K562 (cell line): ENCODE results near the gene SULT1A3. TPM values are rescaled to one million over a fixed set of nuclear protein-coding genes. Genes with fewer than 3 reads are reported as not detected.
"Not testable (repeated sequence)": the region's sequence is repeated elsewhere in the genome, so short reads cannot be mapped to it uniquely, and the experiment has no call there.

ENCODE experiments used
- ATAC-seq: fragments of 200-7000 bp; cut with Tn5 transposase; 3 replicates; pipeline ENCODE4 v1.9.1; 2020; ENCODE audit warnings: moderate library complexity
- BruUV-seq: library from RNA; stranded (reverse); fragments of 400-500 nt; replicated peaks from 2 replicates; lab custom pipeline; 2021; lab: Mats Ljungman, UMichigan
- CTCF ChIA-PET: fragments of 300-600 bp; formaldehyde crosslinking; extraction: SDS; loops from one replicate; lab custom pipeline; 2021; ENCODE audit warnings: low intra/inter-chr PET ratio; lab: Yijun Ruan, JAX
- POLR2A ChIA-PET: fragments of 300-600, 350-650 bp; sonication (Branson Sonifier 250); formaldehyde crosslinking; extraction: SDS; loops from one replicate; lab custom pipeline; 2021; ENCODE audit warnings: antibody characterized with exemption, inconsistent platforms; lab: Yijun Ruan, JAX
- DNase-seq, 4 experiments: peaks; one replicate each; pipeline versions ENCODE4 v3.0.0 to v3.0.0-alpha.2; 2011 to 2018; ENCODE audit warnings: low spot score in 3 of 4, mixed read lengths in 3 of 4; ENCODE audit errors: extremely low read depth in 1 of 4
- FAIRE-seq: peaks from 2 replicates; lab custom pipeline; 2011; peaks lifted over from hg19 to GRCh38; lab: Jason Lieb, UNC
- H2AFZ ChIP-seq: 2 replicates; pipeline ENCODE4 v1.6.0; 2011; ENCODE audit warnings: low read depth, low read length, control low read depth, inconsistent platforms
- H3K27ac ChIP-seq: fragments of 200-600 bp; 3 replicates; pipeline ENCODE4 v1.8.0; 2011; ENCODE audit warnings: low read depth, mild to moderate bottlenecking, control low read depth, inconsistent platforms, low read length, moderate library complexity, mixed read lengths; ENCODE audit errors: extremely low read depth
- H3K27me3 ChIP-seq, 2 experiments: fragments of 300-600 bp in 1 of 2; 2 replicates in 1 of 2; 3 replicates in 1 of 2; pipeline versions ENCODE4 v1.6.0 to v1.8.0; 2011; ENCODE audit warnings: inconsistent platforms in 2 of 2, low read length in 2 of 2, mild to moderate bottlenecking in 1 of 2, mixed read lengths in 1 of 2, moderate library complexity in 1 of 2; ENCODE audit not compliant: control insufficient read depth in 2 of 2, insufficient read depth in 2 of 2
- H3K36me3 ChIP-seq: fragments of 300-600 bp; 3 replicates; pipeline ENCODE4 v1.8.0; 2011; ENCODE audit warnings: mild to moderate bottlenecking, low read length, inconsistent platforms; ENCODE audit not compliant: control insufficient read depth, insufficient read depth
- H3K4me1 ChIP-seq, 2 experiments: fragments of 200-600 bp in 1 of 2; replicated peaks in 1 of 2; 2 replicates in 1 of 2; 3 replicates in 1 of 2; pipeline versions ENCODE4 v1.5.1 to v1.8.0; 2011; ENCODE audit warnings: inconsistent platforms in 2 of 2, low read length in 2 of 2, mild to moderate bottlenecking in 1 of 2, mixed read lengths in 1 of 2, moderate library complexity in 1 of 2; ENCODE audit not compliant: control insufficient read depth in 2 of 2, insufficient read depth in 2 of 2
- H3K4me2 ChIP-seq: 2 replicates; pipeline ENCODE4 v1.6.1; 2011; ENCODE audit warnings: low read length, control low read depth, inconsistent platforms, mixed read lengths; ENCODE audit not compliant: insufficient read depth
- H3K4me3 ChIP-seq: fragments of 200-600 bp; sonication (generic), shearing (Covaris generic); 2 replicates; pipeline ENCODE4 v1.5.1; 2016; ENCODE audit warnings: control low read depth, inconsistent platforms
- H3K79me2 ChIP-seq: fragments of 200-600 bp; 3 replicates; pipeline ENCODE4 v1.8.0; 2011; ENCODE audit warnings: low read length, inconsistent platforms; ENCODE audit not compliant: control insufficient read depth, insufficient read depth
- H3K9ac ChIP-seq, 2 experiments: 2 replicates each; pipeline versions ENCODE4 v1.6.0 to v1.6.1; 2011; ENCODE audit warnings: low read depth in 2 of 2, low read length in 2 of 2, control low read depth in 1 of 2, inconsistent platforms in 1 of 2, mild to moderate bottlenecking in 1 of 2, mixed read lengths in 1 of 2; ENCODE audit not compliant: insufficient read depth in 1 of 2
- H3K9me1 ChIP-seq: one replicate; pipeline ENCODE4 v1.6.0; 2011; ENCODE audit warnings: inconsistent platforms, mild to moderate bottlenecking, low read length, moderate library complexity; ENCODE audit not compliant: control insufficient read depth, insufficient read depth
- H3K9me3 ChIP-seq: replicated peaks from 2 replicates; pipeline ENCODE4 v1.5.1; 2011; ENCODE audit warnings: low read depth, low read length, inconsistent platforms; ENCODE audit not compliant: control insufficient read depth, insufficient read depth
- H4K20me1 ChIP-seq: replicated peaks from 2 replicates; pipeline ENCODE4 v1.6.1; 2011; ENCODE audit warnings: low read length, inconsistent platforms, mixed read lengths; ENCODE audit not compliant: control insufficient read depth, insufficient read depth
- POLR2G ChIP-seq: fragments of 200-400 bp; formaldehyde crosslinking; IDR thresholded peaks from 2 replicates; pipeline ENCODE4 v1.6.1; 2017; ENCODE audit warnings: low read depth, mild to moderate bottlenecking, antibody characterized with exemption, low read length, moderate library complexity
- SRSF7 ChIP-seq: fragments of 200-400 bp; formaldehyde crosslinking; optimal IDR thresholded peaks from 2 replicates; pipeline ENCODE3; 2017; ENCODE audit warnings: mild to moderate bottlenecking, low read depth, low read length
- WGBS: fragments of 100-300 bp; shearing (Covaris generic); methylation state at CpG from one replicate; pipeline ENCODE4 v1.1.6; 2016; ENCODE audit warnings: low coverage, mixed read lengths; ENCODE audit not compliant: insufficient coverage; ENCODE audit errors: missing lambda C conversion rate; 5-methylcytosine and 5-hydroxymethylcytosine counted together
- in situ Hi-C: fragments of 300-500 bp; cut with MboI; formaldehyde crosslinking; loops from 4 replicates; pipeline ENCODE4 v1.15.0; 2018; ENCODE audit warnings: inconsistent platforms, mixed read lengths
- intact Hi-C: fragments of 100-400 bp; cut with micrococcal nuclease; formaldehyde crosslinking; loops from 2 replicates; pipeline ENCODE4 v1.14.2; 2022
- polyA plus RNA-seq, 8 experiments: library from polyadenylated mRNA; depleted of rRNA in 4 of 8; stranded (reverse) in 5 of 8; unstranded in 3 of 8; fragments of >200 nt; fragmentation: Nextera tagmentation in 2 of 8; fragmentation: Illumina TruSeq in 1 of 8; extraction: Ambion mirVana in 2 of 8; extraction: Trizol in 1 of 8; gene quantifications; 2 replicates each; pipeline versions ENCODE4 v1.2.1 to v1.2.3, GENCODE V29; 2011 to 2014; ENCODE audit warnings: inconsistent platforms in 1 of 8, missing spikeins in 1 of 8
- total RNA-seq, 7 experiments: library from RNA; depleted of rRNA in 6 of 7; stranded (reverse); fragments of >200 nt in 6 of 7; fragmentation: Illumina TruSeq in 2 of 7; extraction: Trizol in 2 of 7; gene quantifications; 2 replicates each; pipeline versions ENCODE4 v1.2.1 to v1.2.3, GENCODE V29; 2011 to 2021; ENCODE audit warnings: low replicate concordance in 1 of 7

Gene SULT1A3
- total and polyA plus RNA-seq, 9 of the 15 experiments (the other 6 are each of a cell fraction or from before 2014, with no cell fraction given): 2.4 to 18.0 (median 7.3) TPM

GRCh38 chr16:30187971-30188561 lies 11.0 kb upstream of the SULT1A3 start:
- no peak overlapping the region for H3K27ac ChIP-seq
- DNase-seq: no peak
- POLR2A ChIA-PET: interaction anchor here (1.2 kb wide), 1 partner anchor 9 kb away, joined by 4 read pairs; no protein-coding TSS in a partner anchor

GRCh38 chr16:30191158-30191557 lies 7.9 kb upstream of the SULT1A3 start:
- H3K9me1 ChIP-seq, BruUV-seq, FAIRE-seq, POLR2A ChIA-PET, H3K27ac ChIP-seq, CTCF ChIA-PET, H4K20me1 ChIP-seq, H3K9ac ChIP-seq, H3K9me3 ChIP-seq, DNase-seq, H3K27me3 ChIP-seq, H3K79me2 ChIP-seq, ATAC-seq, H3K4me2 ChIP-seq, H3K4me3 ChIP-seq, H2AFZ ChIP-seq, H3K36me3 ChIP-seq, intact Hi-C loops: not testable (repeated sequence)
- in situ Hi-C loops: loop anchor here (10.0 kb wide), 1 partner anchor 214 kb away; the partner anchor contains the start of gene ZNF771
- 93% methylated on average over 4 of the region's 12 CpGs for WGBS
- peaks cover 11 to 25% of the 10 kb centered on the region in 2 experiments for H3K4me1 ChIP-seq

More at GRCh38 chr16:30187971-30188561, 11.0 kb upstream of the SULT1A3 start:
- 86% methylated on average over 14 of the region's 23 CpGs for WGBS
- Histone ChIP-seq H3K27me3 (no peaks in the 10 kb centered on the region), H3K79me2 (no peaks in the 10 kb centered on the region), H3K36me3 (0 out of 3 replicates have a peak, but pooled peaks cover 3% of the 10 kb centered on the region), H3K4me1 (peaks cover 32 to 53% of the 10 kb centered on the region in 2 experiments), H3K4me2 (no peak overlapping the region)
- in situ Hi-C loops: loop anchor here (5.0 kb wide), 1 partner anchor 736 kb away; the partner anchor contains the start of genes BOLA2 and SLX1B
- no peak for TF ChIP-seq SRSF7
- TF ChIP-seq POLR2G: peak; percentile 35; the same call in 1 of the 2 replicates
- TF ChIP-seq, all 486 proteins: peak for 1
- Histone ChIP-seq H3K9ac (peak overlapping the region in 1 of 2 experiments; percentile 58; a peak in 1 of 4 replicates), H4K20me1 (no peaks in the 10 kb centered on the region), H3K4me3 (no peak overlapping the region), H3K9me1 (no peaks in the 10 kb centered on the region), H2AFZ (no peak overlapping the region), H3K9me3 (no peaks in the 10 kb centered on the region)
- CTCF ChIA-PET: no interaction called here
- FAIRE-seq (no peak), ATAC-seq (no peak)
- intact Hi-C loops: no loop called here
- BruUV-seq: TSS peak; percentile 34

GRCh38 chr16:30193098-30193497 lies 6.0 kb upstream of the SULT1A3 start:
- FAIRE-seq (peak; percentile 89), ATAC-seq (peak; percentile 70)
- H3K9me3 ChIP-seq, BruUV-seq, DNase-seq, H2AFZ ChIP-seq, H3K79me2 ChIP-seq, H4K20me1 ChIP-seq, H3K9me1 ChIP-seq, POLR2A ChIA-PET, H3K4me3 ChIP-seq, H3K36me3 ChIP-seq, H3K27ac ChIP-seq, H3K4me2 ChIP-seq, H3K27me3 ChIP-seq, H3K4me1 ChIP-seq, intact Hi-C loops, H3K9ac ChIP-seq, CTCF ChIA-PET: not testable (repeated sequence)
- in situ Hi-C loops: loop anchor here (10.0 kb wide), 1 partner anchor 212 kb away; the partner anchor contains the start of gene ZNF771
- no CpG with 5 or more reads among the region's 21 CpGs for WGBS
